ENCODE data around the gene CCDC127.
"Not testable (repeated sequence)": the region's sequence is repeated elsewhere in the genome, so short reads cannot be mapped to it uniquely, and the experiment has no call there.

Gene CCDC127

GRCh38 chr5:233426-233825 lies 15.5 kb upstream of the CCDC127 start:
- not testable (repeated sequence) for DNase-seq

- no peak for DNase-seq
Observed at GRCh38 chr5:231661-232060, 13.7 kb upstream of the CCDC127 start.

- DNase-seq, result no peak
Observed at GRCh38 chr5:230711-231110, 12.8 kb upstream of the CCDC127 start.

- no peak for DNase-seq
Observed at GRCh38 chr5:228886-229285, 10.9 kb upstream of the CCDC127 start.

- DNase-seq, result not testable (repeated sequence)
Observed at GRCh38 chr5:227375-227774, 9.4 kb upstream of the CCDC127 start.

GRCh38 chr5:225334-225733 lies 7.4 kb upstream of the CCDC127 start:
- no peak for DNase-seq

- DNase-seq, result no peak
Observed at GRCh38 chr5:223791-224190, 5.8 kb upstream of the CCDC127 start.

GRCh38 chr5:222951-223715 lies 5.2 kb upstream of the CCDC127 start:
- DNase-seq, result not testable (repeated sequence)

- no peak for DNase-seq
Observed at GRCh38 chr5:219991-220390, 2.0 kb upstream of the CCDC127 start.

- DNase-seq, result no peak
Observed at GRCh38 chr5:219460-219863, 1.5 kb upstream of the CCDC127 start.

GRCh38 chr5:218457-219291 lies 721 bp upstream of the CCDC127 start:
- DNase-seq, result no peak

GRCh38 chr5:216076-216475 lies 1.9 kb downstream of the CCDC127 start:
- DNase-seq, result not testable (repeated sequence)

- not testable (repeated sequence) for DNase-seq
Observed at GRCh38 chr5:215256-215655, 2.7 kb downstream of the CCDC127 start.

- no peak for DNase-seq
Observed at GRCh38 chr5:213803-214395, 4.1 kb downstream of the CCDC127 start.

- no peak for DNase-seq
Observed at GRCh38 chr5:208449-209114, 9.4 kb downstream of the CCDC127 start.

- DNase-seq, result no peak
Observed at GRCh38 chr5:207599-207998, 10.4 kb downstream of the CCDC127 start.

- DNase-seq, result no peak
Observed at GRCh38 chr5:206927-207536, 10.9 kb downstream of the CCDC127 start.

GRCh38 chr5:206406-206805 lies 11.5 kb downstream of the CCDC127 start:
- no peak for DNase-seq

GRCh38 chr5:204966-205670 lies 12.8 kb downstream of the CCDC127 start:
- DNase-seq, result no peak

GRCh38 chr5:204462-204861 lies 13.5 kb downstream of the CCDC127 start:
- no peak for DNase-seq

GRCh38 chr5:204001-204400 lies 14.0 kb downstream of the CCDC127 start:
- DNase-seq, result no peak

All from NCI-H1694 (cell line).